ENCODE results near the gene PREX1. TPM values are rescaled to one million over a fixed set of nuclear protein-coding genes. Genes with fewer than 3 reads are reported as not detected.

PREX1 gene
- polyA plus RNA-seq, 1 donor (not counting 4 experiments of a cell fraction or from before 2014, with no cell fraction given): 0.22 TPM

GRCh38 chr20:48635791-48636267, 192.0 kb downstream of the PREX1 start:
- Histone ChIP-seq H3K9me1 (ENCODE audit: control insufficient read depth, extremely low read depth, insufficient read depth, low read length) (no peaks in the 10 kb centered on the region), H4K20me1 (ENCODE audit: control insufficient read depth, extremely low read depth, insufficient read depth, low read length) (no peaks in the 10 kb centered on the region), H3K36me3 (ENCODE audit: control insufficient read depth in 2 of 2, extremely low read depth in 1 of 2, insufficient read depth in 2 of 2, low read length in 2 of 2) (no peaks in the 10 kb centered on the region), H3K27ac (ENCODE audit: control insufficient read depth, insufficient read depth, low read length) (no peak overlapping the region), H3K4me3 (ENCODE audit: control insufficient read depth in 2 of 3, extremely low read depth in 1 of 3, insufficient read depth in 2 of 3, low read depth in 1 of 3, low read length in 3 of 3) (no peak overlapping the region), H3K4me2 (ENCODE audit: control insufficient read depth, extremely low read depth, insufficient read depth, low read depth, low read length) (no peak overlapping the region), H3K27me3 (ENCODE audit: control insufficient read depth, extremely low read depth, insufficient read depth, low read length) (no peaks in the 10 kb centered on the region), H3K9ac (ENCODE audit: control insufficient read depth, extremely low read depth, insufficient read depth, low read length) (no peak overlapping the region), H2AFZ (ENCODE audit: control insufficient read depth, low read length) (no peak overlapping the region), H3K4me1 (ENCODE audit: control insufficient read depth, extremely low read depth, insufficient read depth, low read length) (no peaks in the 10 kb centered on the region), H3K9me3 (ENCODE audit: control insufficient read depth, low read depth, low read length) (no peaks in the 10 kb centered on the region), H3K79me2 (ENCODE audit: control insufficient read depth, insufficient read depth, low read length) (no peaks in the 10 kb centered on the region)
- TF ChIP-seq CTCF (optimal IDR thresholded peaks at IDR 0.05 in 1 of 3, IDR thresholded peaks at IDR 0.05 in 1 of 3, conservative IDR thresholded peaks at IDR 0.05 in 1 of 3; ENCODE audit: extremely low read depth in 1 of 3, insufficient read depth in 2 of 3, low read length in 3 of 3): peak; percentile 84 to 98 (median 93)
- no peak for TF ChIP-seq EZH2 (IDR thresholded peaks at IDR 0.05; ENCODE audit: low read length)
- no peak for FAIRE-seq
- DNase-seq (ENCODE audit: low read depth, low spot score): no peak
- dilution Hi-C loops (cut with MboI; ENCODE audit: extremely low pct_ligation_motif_present, low sequenced_read_pairs): no loop called here

GRCh38 chr20:48635361-48635760, 192.4 kb downstream of the PREX1 start:
- no peaks in the 10 kb centered on the region for H3K9me1 ChIP-seq (ENCODE audit: control insufficient read depth, extremely low read depth, insufficient read depth, low read length)
- no peaks in the 10 kb centered on the region for H3K36me3 ChIP-seq (ENCODE audit: control insufficient read depth in 2 of 2, extremely low read depth in 1 of 2, insufficient read depth in 2 of 2, low read length in 2 of 2)
- no peak for FAIRE-seq

More at GRCh38 chr20:48635361-48635760, 192.4 kb downstream of the PREX1 start:
- no peaks in the 10 kb centered on the region for H3K27me3 ChIP-seq (ENCODE audit: control insufficient read depth, extremely low read depth, insufficient read depth, low read length)
- H3K4me3 ChIP-seq (ENCODE audit: control insufficient read depth in 2 of 3, extremely low read depth in 1 of 3, insufficient read depth in 2 of 3, low read depth in 1 of 3, low read length in 3 of 3): no peak overlapping the region
- H3K4me1 ChIP-seq (ENCODE audit: control insufficient read depth, extremely low read depth, insufficient read depth, low read length): no peaks in the 10 kb centered on the region
- no peak overlapping the region for H3K27ac ChIP-seq (ENCODE audit: control insufficient read depth, insufficient read depth, low read length)
- H3K79me2 ChIP-seq (ENCODE audit: control insufficient read depth, insufficient read depth, low read length): no peaks in the 10 kb centered on the region
- DNase-seq (ENCODE audit: low read depth, low spot score): no peak
- TF ChIP-seq EZH2 (IDR thresholded peaks at IDR 0.05; ENCODE audit: low read length) (no peak), CTCF (optimal IDR thresholded peaks at IDR 0.05 in 1 of 3, IDR thresholded peaks at IDR 0.05 in 1 of 3, conservative IDR thresholded peaks at IDR 0.05 in 1 of 3; ENCODE audit: extremely low read depth in 1 of 3, insufficient read depth in 2 of 3, low read length in 3 of 3) (no peak)
- H4K20me1 ChIP-seq (ENCODE audit: control insufficient read depth, extremely low read depth, insufficient read depth, low read length): no peaks in the 10 kb centered on the region
- H3K9ac ChIP-seq (ENCODE audit: control insufficient read depth, extremely low read depth, insufficient read depth, low read length): no peak overlapping the region
- H2AFZ ChIP-seq (ENCODE audit: control insufficient read depth, low read length): no peak overlapping the region
- dilution Hi-C loops (cut with MboI; ENCODE audit: extremely low pct_ligation_motif_present, low sequenced_read_pairs): no loop called here
- no peak overlapping the region for H3K4me2 ChIP-seq (ENCODE audit: control insufficient read depth, extremely low read depth, insufficient read depth, low read depth, low read length)
- H3K9me3 ChIP-seq (ENCODE audit: control insufficient read depth, low read depth, low read length): no peaks in the 10 kb centered on the region
